LNCaP clone FGC (cell line): ENCODE data around the gene DMGDH.

Source experiments
- DNase-seq: peaks from one replicate; pipeline ENCODE4 v3.0.0-alpha.2; 2011; ENCODE audit warnings: low read depth
- H3K4me3 ChIP-seq: 2 replicates; pipeline ENCODE4 v1.5.1; 2011; ENCODE audit warnings: mild to moderate bottlenecking, low read depth, low read length, control low read depth
- CTCF ChIP-seq: IDR thresholded peaks from 2 replicates; pipeline ENCODE4 v1.5.1; 2012; ENCODE audit warnings: mild to moderate bottlenecking; ENCODE audit not compliant: control insufficient read depth, insufficient read depth; ENCODE audit errors: extremely low read depth

The DMGDH gene

GRCh38 chr5:78979909-78980308 lies 89.6 kb downstream of the DMGDH start:
- H3K4me3 ChIP-seq = no peak overlapping the region
- no peak for DNase-seq
- no peak for TF ChIP-seq CTCF

- DNase-seq = no peak
- no peak overlapping the region for H3K4me3 ChIP-seq
- TF ChIP-seq CTCF = no peak
These were observed 90.2 kb downstream of the DMGDH start for GRCh38 chr5:78979117-78979742.

- DNase-seq = no peak
- no peak overlapping the region for H3K4me3 ChIP-seq
- no peak for TF ChIP-seq CTCF
These were observed 94.4 kb downstream of the DMGDH start for GRCh38 chr5:78975035-78975434.

DNA sequence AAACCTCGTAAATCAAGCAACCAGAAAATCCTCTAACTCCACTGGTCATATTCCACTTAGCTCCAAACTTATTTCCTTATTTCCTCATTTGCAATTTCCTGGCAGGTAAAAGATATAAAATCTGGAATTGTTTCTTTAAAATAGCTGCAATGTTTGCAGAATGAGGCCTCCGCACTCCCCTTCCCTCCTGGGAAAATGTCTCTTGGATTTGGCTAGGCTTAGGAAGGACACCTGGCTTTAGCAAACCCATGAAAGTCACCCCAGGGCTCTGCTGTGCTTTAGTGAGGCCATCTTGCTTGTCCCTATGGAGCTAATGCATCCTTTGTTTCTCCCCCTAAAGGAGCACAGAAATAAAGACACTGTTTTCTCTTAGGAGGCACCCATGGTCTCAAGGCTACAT lies 94.9 kb downstream of the DMGDH start:
- DNase-seq = no peak
- H3K4me3 ChIP-seq = no peak overlapping the region
- no peak for TF ChIP-seq CTCF

DNA sequence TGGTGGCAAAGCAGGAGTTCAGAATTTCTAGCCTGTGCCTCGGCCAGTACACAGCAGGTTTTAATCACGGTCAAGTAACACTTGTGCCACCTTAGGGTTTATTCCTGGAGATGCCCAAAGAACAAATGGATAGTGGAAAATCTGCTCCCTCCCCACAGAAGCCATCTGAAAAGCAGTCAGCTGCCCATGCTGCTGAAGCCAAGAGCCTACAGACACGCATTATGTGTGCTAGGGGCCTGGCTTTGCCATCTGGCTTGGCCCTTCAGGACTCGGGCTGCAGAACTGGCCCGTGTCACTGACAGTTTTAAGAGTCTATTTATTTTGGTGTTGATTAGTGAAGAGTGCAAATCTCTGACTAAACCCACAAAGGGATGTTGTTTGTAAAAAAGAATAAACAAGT lies 95.5 kb downstream of the DMGDH start:
- DNase-seq = no peak
- TF ChIP-seq CTCF = no peak
- no peak overlapping the region for H3K4me3 ChIP-seq

DNA sequence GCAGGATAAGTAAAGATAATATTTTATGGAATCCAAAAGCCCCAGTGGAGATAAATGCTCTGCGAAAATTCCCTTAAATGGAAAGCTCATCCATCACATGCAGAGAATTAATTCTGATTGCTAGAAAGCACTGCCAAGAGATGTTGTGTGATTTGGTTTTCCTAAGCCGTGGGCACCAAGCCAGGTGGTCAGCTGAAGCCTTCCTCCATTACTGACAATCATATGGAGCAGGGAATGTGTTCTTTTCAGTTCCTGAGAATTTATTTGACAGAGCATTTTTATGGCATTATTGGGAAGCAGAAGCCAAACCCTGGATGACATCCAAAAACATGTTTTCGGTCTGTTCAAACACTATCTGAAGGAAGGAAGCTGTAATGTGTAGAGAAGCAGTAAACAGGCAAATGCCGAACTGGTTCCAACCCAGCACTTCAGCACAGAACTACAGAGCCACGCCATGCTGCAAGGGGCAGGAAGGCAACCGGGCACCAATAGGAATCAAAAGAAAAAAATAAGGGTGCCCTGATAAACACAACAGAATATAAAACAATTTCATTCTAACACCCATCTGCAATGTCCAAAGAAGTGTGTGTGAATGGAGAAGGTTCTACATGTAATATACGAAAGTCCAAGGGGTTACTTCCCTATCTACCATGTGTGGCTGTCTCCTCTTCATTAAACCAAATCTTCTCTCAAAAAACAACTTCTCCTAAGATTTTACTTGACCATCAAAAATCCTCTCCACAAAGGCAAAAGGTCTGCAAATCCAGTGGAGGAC lies 96.6 kb downstream of the DMGDH start:
- DNase-seq = peak; percentile 89
- TF ChIP-seq CTCF = no peak
- H3K4me3 ChIP-seq = peak overlapping the region; percentile 17
